Astrocyte of the cerebellum (primary cell): ENCODE measurements around the gene VGLL4.
A peak's percentile ranks its signal among the peaks of the same experiment; 100 is the strongest.

Experiments
- DNase-seq: peaks from one replicate; pipeline ENCODE4 v3.0.0-alpha.2; 2011; ENCODE audit warnings: low read depth
- H3K4me3 ChIP-seq: 2 replicates; pipeline ENCODE4 v1.5.1; 2011; ENCODE audit warnings: mild to moderate bottlenecking, low read depth, low read length, moderate library complexity
- CTCF ChIP-seq: IDR thresholded peaks from 2 replicates; pipeline ENCODE4 v1.5.1; 2012; ENCODE audit warnings: low read length, low read depth, moderate library complexity, mild to moderate bottlenecking; ENCODE audit errors: missing control alignments
- in situ Hi-C: cut with HindIII; loops from 2 replicates; pipeline ENCODE4 v1.10.0; 2017; ENCODE audit warnings: low sequenced_read_pairs

The VGLL4 gene

DNA sequence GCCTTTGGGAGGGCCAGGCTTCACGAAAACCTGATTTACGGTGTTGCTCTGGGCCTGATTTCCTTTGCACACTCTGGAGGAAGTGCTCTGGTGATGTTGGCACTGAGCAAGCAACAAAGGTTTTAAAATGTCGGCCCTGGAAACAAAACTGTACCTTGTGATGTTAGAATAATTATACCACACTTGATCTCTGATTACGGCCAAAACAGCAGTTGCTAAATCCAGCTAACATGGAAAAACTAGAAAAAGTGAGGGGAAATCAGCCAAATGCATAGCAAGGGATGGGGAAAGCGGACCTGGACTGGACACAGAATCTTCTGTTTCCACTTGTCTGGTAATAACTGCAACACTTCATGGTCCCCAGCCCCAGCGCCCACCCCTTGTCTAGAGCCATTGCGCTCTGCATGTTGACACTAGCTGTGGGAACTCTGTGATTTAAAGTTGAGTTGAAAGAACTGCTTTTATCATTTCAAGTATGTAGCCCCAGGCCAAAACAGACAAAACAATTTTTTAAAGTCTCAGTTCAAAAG is 120.1 kb downstream of the VGLL4 start:
- DNase-seq = no peak
- TF ChIP-seq CTCF = no peak
- H3K4me3 ChIP-seq = no peak overlapping the region
- in situ Hi-C loops = no loop called here

GRCh38 chr3:11522953-11523571 is 120.7 kb downstream of the VGLL4 start:
- in situ Hi-C loops = no loop called here
- DNase-seq = no peak
- H3K4me3 ChIP-seq = no peak overlapping the region
- no peak for TF ChIP-seq CTCF

GRCh38 chr3:11522398-11522715 is 121.4 kb downstream of the VGLL4 start:
- DNase-seq = no peak
- TF ChIP-seq CTCF = no peak
- in situ Hi-C loops = no loop called here
- H3K4me3 ChIP-seq = no peak overlapping the region

DNA sequence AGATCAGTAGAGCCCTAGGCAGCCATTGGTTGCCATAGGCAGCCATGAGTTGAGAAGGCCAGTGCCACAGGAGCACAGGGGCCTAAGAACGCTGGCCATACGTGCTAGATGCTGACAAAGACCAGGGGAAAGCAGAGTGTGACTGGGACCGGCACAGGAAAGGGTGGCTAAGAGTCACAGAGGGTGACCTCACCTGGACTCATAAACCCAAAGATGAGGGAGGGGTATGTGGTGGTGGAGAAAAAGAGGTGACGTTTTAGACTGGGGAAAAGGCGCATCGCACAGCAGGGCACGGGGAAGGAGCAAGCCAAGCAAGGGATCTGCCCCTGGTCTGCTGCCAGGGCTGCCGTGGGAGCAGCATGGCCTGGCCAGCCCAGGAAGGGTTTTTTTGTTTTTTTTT is 122.5 kb downstream of the VGLL4 start:
- no peak for TF ChIP-seq CTCF
- in situ Hi-C loops = no loop called here
- H3K4me3 ChIP-seq = no peak overlapping the region
- DNase-seq = no peak

DNA sequence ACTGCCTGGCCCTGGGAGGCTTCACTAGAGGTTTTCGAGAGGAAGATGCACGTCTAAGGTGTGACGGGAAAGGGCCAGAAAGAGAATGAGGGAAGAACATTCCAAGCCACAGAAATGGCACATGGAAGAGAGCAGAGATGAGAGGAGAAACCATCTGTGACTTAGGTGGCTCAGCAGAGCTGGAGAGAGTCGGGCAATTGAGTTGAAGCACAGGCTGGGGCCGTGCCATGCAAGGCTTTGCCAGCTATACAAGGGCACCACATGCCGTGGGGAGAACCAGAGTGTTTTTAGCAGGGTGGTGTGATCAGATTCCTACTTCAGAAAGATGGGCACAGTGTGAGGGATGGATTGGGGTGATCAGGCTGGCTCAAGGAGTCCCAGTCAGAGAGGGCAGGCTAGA is 126.1 kb downstream of the VGLL4 start:
- no peak overlapping the region for H3K4me3 ChIP-seq
- DNase-seq = no peak
- in situ Hi-C loops = no loop called here
- no peak for TF ChIP-seq CTCF

- no peak for TF ChIP-seq CTCF
- DNase-seq = peak; percentile 77
- in situ Hi-C loops = no loop called here
- no peak overlapping the region for H3K4me3 ChIP-seq
Measured at GRCh38 chr3:11514191-11514821, 129.4 kb downstream of the VGLL4 start.
